ENCODE measurements around the gene CCNI. TPM values are rescaled to one million over a fixed set of nuclear protein-coding genes. Genes with fewer than 3 reads are reported as not detected.

The CCNI gene, protein sequence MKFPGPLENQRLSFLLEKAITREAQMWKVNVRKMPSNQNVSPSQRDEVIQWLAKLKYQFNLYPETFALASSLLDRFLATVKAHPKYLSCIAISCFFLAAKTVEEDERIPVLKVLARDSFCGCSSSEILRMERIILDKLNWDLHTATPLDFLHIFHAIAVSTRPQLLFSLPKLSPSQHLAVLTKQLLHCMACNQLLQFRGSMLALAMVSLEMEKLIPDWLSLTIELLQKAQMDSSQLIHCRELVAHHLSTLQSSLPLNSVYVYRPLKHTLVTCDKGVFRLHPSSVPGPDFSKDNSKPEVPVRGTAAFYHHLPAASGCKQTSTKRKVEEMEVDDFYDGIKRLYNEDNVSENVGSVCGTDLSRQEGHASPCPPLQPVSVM
- 54.1 and 105 TPM in 2 replicates for total RNA-seq (2014; rRNA removed; shearing (Covaris generic); ENCODE audit: low replicate concordance)

DNA sequence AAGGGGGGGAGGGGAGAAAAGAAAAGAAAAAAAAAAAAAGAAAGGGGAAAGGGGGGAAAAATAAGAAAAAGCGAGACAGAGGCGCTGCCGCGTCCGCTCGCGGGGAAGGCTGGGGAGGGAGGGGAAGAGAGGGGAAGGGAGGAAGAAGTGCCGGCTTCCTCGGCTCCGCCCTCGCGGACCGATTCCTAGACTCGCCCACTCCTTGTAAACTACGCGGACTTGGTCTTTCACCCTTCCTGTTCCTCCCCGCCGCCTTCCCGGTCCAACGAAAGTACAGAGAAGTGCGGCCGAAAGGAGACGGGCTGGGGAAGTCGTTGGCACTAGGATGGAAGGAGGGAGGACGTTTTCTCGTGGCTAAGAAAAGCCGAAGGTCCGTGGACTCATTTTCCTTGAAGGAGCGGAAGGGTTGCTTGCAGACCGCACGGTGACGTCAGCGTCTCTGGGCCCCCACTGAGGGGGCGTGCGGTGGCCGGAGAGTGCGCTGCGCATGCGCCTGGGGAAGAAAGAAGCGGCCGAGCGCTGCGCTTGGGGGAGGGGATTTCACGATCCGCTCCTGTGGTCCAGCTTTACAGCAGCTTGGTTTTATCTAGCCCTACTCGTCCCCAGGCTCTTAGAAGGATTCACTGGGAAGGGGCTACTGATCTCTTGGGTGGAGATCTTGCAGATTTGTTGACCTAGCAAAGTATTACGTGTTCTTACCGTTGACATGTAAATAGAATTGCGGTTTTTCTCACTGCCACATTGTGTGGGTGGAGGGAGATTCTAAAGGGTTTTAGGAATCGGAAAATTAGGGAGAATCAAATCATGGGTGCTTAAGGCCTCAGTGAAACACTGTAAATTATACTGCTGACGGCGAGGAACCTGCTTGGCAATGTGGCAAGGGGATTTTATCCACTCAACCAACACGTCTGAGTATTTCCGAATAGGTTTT lies at the start of gene CCNI:
CCNI (minus strand) TSS at position 121 of the 931 bp plus-strand sequence. CDS start 9,627 bp downstream, outside the sequence.
- H3K4me2 ChIP-seq (ENCODE audit: low read depth, low read length, poor library complexity, severe bottlenecking) = peak within 1 kb of the TSS; percentile 88
- no peaks in the 10 kb centered on the region for H3K9me2 ChIP-seq (replicated peaks; ENCODE audit: insufficient read depth, low read length)
- H4K20me1 ChIP-seq (ENCODE audit: insufficient read depth, low read depth, low read length) = peaks cover 19% of the 10 kb centered on the region; the same call in 1 of the 2 replicates
- peak within 1 kb of the TSS; percentile 91 for H3K27ac ChIP-seq (ENCODE audit: low read length)
- peaks cover 37% of the 10 kb centered on the region for H3K4me1 ChIP-seq (ENCODE audit: low read length)
- peak within 1 kb of the TSS; percentile 87 for H3K4me3 ChIP-seq (ENCODE audit: low read length)
- peak within 1 kb of the TSS; percentile 91 for H3K9ac ChIP-seq (ENCODE audit: low read length)
- DNase-seq = peak; percentile 94
- H3K9me3 ChIP-seq (ENCODE audit: low read length) = no peaks in the 10 kb centered on the region
- H3K36me3 ChIP-seq (ENCODE audit: insufficient read depth, low read length) = no peaks in the 10 kb centered on the region
- H3K79me2 ChIP-seq (ENCODE audit: low read length) = peaks cover 42% of the 10 kb centered on the region
- peak within 1 kb of the TSS; percentile 85 for H2AFZ ChIP-seq (ENCODE audit: low read length)
- no peaks in the 10 kb centered on the region for H3K27me3 ChIP-seq (ENCODE audit: low read length)

DNA sequence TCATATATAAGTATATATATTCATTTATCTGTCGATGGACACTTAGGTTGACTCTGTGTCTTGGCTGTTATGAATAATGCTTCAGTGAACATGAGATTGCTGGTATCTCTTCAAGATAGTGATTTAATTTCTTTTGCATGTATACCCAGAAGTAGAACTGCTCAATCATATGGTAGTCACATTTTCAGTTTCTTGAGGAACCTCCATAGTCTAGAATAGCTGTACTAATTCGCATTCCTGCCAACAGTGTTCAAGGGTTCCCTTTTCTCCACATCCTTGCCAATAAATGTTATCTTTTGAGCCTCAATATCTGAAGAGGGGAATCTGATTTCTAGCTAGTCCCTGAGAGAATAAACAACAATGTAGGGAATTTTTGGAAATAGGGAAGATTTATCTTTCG lies 48.8 kb upstream of the CCNI start:
- Histone ChIP-seq H3K4me3 (ENCODE audit: low read length) (no peak overlapping the region), H3K9me2 (replicated peaks; ENCODE audit: insufficient read depth, low read length) (no peaks in the 10 kb centered on the region), H3K9ac (ENCODE audit: low read length) (no peak overlapping the region), H3K27me3 (ENCODE audit: low read length) (no peaks in the 10 kb centered on the region), H3K79me2 (ENCODE audit: low read length) (no peaks in the 10 kb centered on the region), H3K36me3 (ENCODE audit: insufficient read depth, low read length) (no peaks in the 10 kb centered on the region), H3K4me1 (ENCODE audit: low read length) (peaks cover 11% of the 10 kb centered on the region), H3K9me3 (ENCODE audit: low read length) (no peaks in the 10 kb centered on the region), H4K20me1 (ENCODE audit: insufficient read depth, low read depth, low read length) (no peaks in the 10 kb centered on the region), H3K27ac (ENCODE audit: low read length) (no peak overlapping the region), H3K4me2 (ENCODE audit: low read depth, low read length, poor library complexity, severe bottlenecking) (no peak overlapping the region), H2AFZ (ENCODE audit: low read length) (no peak overlapping the region)
- no peak for DNase-seq

DNA sequence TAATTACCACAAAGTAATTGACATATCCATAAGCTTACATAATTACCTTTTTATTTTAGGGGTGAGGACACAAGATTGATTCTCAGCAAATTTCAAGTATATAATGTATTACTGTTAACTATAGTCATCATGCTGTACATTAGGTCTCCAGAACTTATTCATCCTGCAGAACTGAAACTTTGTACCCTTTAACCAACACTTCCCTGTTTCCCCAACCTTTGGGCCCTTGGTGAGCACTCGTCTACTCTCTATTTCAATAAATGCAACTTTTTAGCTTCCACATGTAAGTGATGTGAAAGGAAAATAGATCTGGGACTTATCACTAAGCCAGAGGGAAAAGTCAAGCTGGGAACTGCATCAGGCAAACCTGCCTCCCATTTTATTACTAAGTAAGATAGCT lies 47.6 kb upstream of the CCNI start:
- no peaks in the 10 kb centered on the region for H3K79me2 ChIP-seq (ENCODE audit: low read length)
- H3K4me2 ChIP-seq (ENCODE audit: low read depth, low read length, poor library complexity, severe bottlenecking) = no peak overlapping the region
- H3K27ac ChIP-seq (ENCODE audit: low read length) = no peak overlapping the region
- no peak overlapping the region for H3K9ac ChIP-seq (ENCODE audit: low read length)
- no peak overlapping the region for H2AFZ ChIP-seq (ENCODE audit: low read length)
- no peaks in the 10 kb centered on the region for H3K9me2 ChIP-seq (replicated peaks; ENCODE audit: insufficient read depth, low read length)
- peaks cover 11% of the 10 kb centered on the region for H3K4me1 ChIP-seq (ENCODE audit: low read length)
- no peak overlapping the region for H3K4me3 ChIP-seq (ENCODE audit: low read length)
- H3K36me3 ChIP-seq (ENCODE audit: insufficient read depth, low read length) = no peaks in the 10 kb centered on the region
- DNase-seq = no peak
- H3K9me3 ChIP-seq (ENCODE audit: low read length) = no peaks in the 10 kb centered on the region
- no peaks in the 10 kb centered on the region for H4K20me1 ChIP-seq (ENCODE audit: insufficient read depth, low read depth, low read length)
- no peaks in the 10 kb centered on the region for H3K27me3 ChIP-seq (ENCODE audit: low read length)

DNA sequence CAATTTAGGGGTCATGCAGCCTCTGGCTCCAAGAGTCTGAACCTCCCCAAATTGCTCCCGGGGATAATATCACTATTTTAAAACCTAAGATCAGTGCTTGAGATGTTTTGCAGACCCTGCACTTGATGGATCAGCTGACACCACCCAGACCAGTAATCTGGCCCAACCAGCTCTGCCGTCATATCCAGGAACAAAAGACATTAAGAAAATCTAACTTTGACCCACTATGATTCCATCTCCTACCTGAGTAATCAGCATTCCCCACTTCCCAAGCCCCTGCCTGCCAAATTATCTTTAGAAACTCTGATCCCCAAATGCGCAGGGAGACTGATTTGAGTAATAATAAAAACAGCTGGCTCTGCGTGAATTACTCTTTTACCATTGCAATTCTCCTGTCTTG lies 46.9 kb upstream of the CCNI start:
- Histone ChIP-seq H4K20me1 (ENCODE audit: insufficient read depth, low read depth, low read length) (no peaks in the 10 kb centered on the region), H3K9me2 (replicated peaks; ENCODE audit: insufficient read depth, low read length) (no peaks in the 10 kb centered on the region), H3K9ac (ENCODE audit: low read length) (no peak overlapping the region), H3K27ac (ENCODE audit: low read length) (no peak overlapping the region), H3K4me2 (ENCODE audit: low read depth, low read length, poor library complexity, severe bottlenecking) (no peak overlapping the region), H3K79me2 (ENCODE audit: low read length) (no peaks in the 10 kb centered on the region), H3K9me3 (ENCODE audit: low read length) (no peaks in the 10 kb centered on the region), H3K4me1 (ENCODE audit: low read length) (peaks cover 11% of the 10 kb centered on the region), H2AFZ (ENCODE audit: low read length) (no peak overlapping the region), H3K4me3 (ENCODE audit: low read length) (no peak overlapping the region), H3K36me3 (ENCODE audit: insufficient read depth, low read length) (no peaks in the 10 kb centered on the region), H3K27me3 (ENCODE audit: low read length) (no peaks in the 10 kb centered on the region)
- DNase-seq = no peak

DNA sequence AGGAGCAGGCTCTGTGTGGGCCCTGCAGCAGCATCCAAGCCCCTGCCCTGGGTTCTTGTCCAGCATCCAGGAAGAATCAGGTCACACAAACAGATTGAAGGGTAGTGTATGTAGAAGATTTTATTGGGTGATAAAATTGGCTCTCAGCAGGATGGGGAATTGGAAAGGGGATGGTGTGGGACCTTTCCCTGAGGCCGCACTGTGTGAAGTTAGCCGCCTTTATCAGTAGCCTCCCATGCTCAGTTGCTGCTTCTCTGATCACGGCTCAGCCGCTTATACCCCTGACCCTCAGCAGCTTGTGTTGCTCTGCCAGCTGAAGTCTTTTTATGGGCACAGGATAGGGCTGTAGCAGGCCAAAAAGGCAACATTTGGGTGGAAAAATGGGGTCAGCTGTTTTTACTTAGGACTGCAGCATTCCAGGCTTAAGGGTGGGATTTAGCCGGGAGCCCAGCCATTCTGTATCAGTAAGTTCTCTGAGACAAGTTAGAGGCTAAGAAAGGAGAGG lies 46.0 kb upstream of the CCNI start:
- no peak overlapping the region for H3K4me2 ChIP-seq (ENCODE audit: low read depth, low read length, poor library complexity, severe bottlenecking)
- H3K79me2 ChIP-seq (ENCODE audit: low read length) = no peaks in the 10 kb centered on the region
- H4K20me1 ChIP-seq (ENCODE audit: insufficient read depth, low read depth, low read length) = no peaks in the 10 kb centered on the region
- H2AFZ ChIP-seq (ENCODE audit: low read length) = no peak overlapping the region
- no peaks in the 10 kb centered on the region for H3K9me2 ChIP-seq (replicated peaks; ENCODE audit: insufficient read depth, low read length)
- H3K27ac ChIP-seq (ENCODE audit: low read length) = no peak overlapping the region
- DNase-seq = no peak
- no peaks in the 10 kb centered on the region for H3K27me3 ChIP-seq (ENCODE audit: low read length)
- no peak overlapping the region for H3K4me3 ChIP-seq (ENCODE audit: low read length)
- no peak overlapping the region for H3K9ac ChIP-seq (ENCODE audit: low read length)
- H3K4me1 ChIP-seq (ENCODE audit: low read length) = peaks cover 3% of the 10 kb centered on the region
- no peaks in the 10 kb centered on the region for H3K36me3 ChIP-seq (ENCODE audit: insufficient read depth, low read length)
- no peaks in the 10 kb centered on the region for H3K9me3 ChIP-seq (ENCODE audit: low read length)

DNA sequence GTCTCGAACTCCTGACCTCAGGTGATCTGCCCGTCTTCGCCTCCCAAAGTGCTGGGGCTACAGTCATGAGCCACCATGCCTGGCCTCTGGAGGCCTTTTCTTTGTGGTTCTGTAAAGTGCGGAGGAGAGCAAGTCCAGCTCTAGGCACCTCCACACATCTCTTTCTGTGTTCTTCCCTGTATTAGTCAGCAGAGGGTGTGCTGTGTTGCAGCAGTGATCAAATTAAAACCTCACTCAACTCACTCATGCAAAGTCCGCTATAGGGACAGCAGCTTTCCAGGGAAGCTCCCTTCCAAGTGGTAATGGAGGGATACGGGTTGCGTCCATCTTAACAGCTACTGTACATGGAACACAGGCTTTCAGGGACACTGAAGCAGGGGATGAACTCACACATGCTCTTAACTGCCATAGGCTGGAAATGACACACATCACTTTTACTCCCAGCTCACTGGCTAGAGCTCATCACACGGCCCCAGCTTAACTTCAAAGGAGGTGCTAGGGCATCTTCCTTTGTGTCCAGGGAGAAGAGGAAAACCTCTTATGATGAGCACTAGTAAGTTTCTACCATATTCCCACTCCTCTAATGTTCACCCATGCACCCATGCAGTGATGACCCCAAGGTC lies 45.2 kb upstream of the CCNI start:
- Histone ChIP-seq H2AFZ (ENCODE audit: low read length) (no peak overlapping the region), H4K20me1 (ENCODE audit: insufficient read depth, low read depth, low read length) (no peaks in the 10 kb centered on the region), H3K4me2 (ENCODE audit: low read depth, low read length, poor library complexity, severe bottlenecking) (no peak overlapping the region), H3K4me1 (ENCODE audit: low read length) (no peaks in the 10 kb centered on the region; the same call in 1 of the 2 replicates), H3K27me3 (ENCODE audit: low read length) (no peaks in the 10 kb centered on the region), H3K27ac (ENCODE audit: low read length) (no peak overlapping the region), H3K79me2 (ENCODE audit: low read length) (no peaks in the 10 kb centered on the region), H3K9ac (ENCODE audit: low read length) (no peak overlapping the region), H3K4me3 (ENCODE audit: low read length) (no peak overlapping the region), H3K9me2 (replicated peaks; ENCODE audit: insufficient read depth, low read length) (no peaks in the 10 kb centered on the region), H3K9me3 (ENCODE audit: low read length) (no peaks in the 10 kb centered on the region), H3K36me3 (ENCODE audit: insufficient read depth, low read length) (no peaks in the 10 kb centered on the region)
- no peak for DNase-seq

DNA sequence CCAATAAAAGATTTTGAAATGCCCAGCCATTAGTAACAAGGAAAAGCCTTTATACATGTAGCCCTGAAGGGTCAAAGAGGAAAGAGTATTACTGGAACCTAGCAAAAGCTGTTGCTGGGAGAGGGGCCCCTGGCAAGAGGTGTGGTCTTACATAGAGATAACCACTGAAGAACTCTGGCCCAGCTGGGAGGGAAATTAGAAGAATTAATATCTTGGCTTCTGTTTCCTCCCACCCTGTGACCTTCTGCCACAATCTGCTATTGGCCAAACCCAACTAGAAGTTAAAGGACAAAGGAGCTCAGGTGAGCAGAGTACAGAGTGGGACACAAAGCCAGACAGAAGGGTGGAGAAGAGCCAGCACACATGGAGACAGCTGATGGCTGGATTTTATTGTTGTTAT lies 41.9 kb upstream of the CCNI start:
- H3K4me1 ChIP-seq (ENCODE audit: low read length) = no peaks in the 10 kb centered on the region
- no peak overlapping the region for H3K27ac ChIP-seq (ENCODE audit: low read length)
- no peak overlapping the region for H3K9ac ChIP-seq (ENCODE audit: low read length)
- H2AFZ ChIP-seq (ENCODE audit: low read length) = no peak overlapping the region
- H3K4me3 ChIP-seq (ENCODE audit: low read length) = no peak overlapping the region
- H3K27me3 ChIP-seq (ENCODE audit: low read length) = no peaks in the 10 kb centered on the region
- no peaks in the 10 kb centered on the region for H3K9me2 ChIP-seq (replicated peaks; ENCODE audit: insufficient read depth, low read length)
- no peak overlapping the region for H3K4me2 ChIP-seq (ENCODE audit: low read depth, low read length, poor library complexity, severe bottlenecking)
- no peaks in the 10 kb centered on the region for H4K20me1 ChIP-seq (ENCODE audit: insufficient read depth, low read depth, low read length)
- H3K79me2 ChIP-seq (ENCODE audit: low read length) = no peaks in the 10 kb centered on the region
- H3K9me3 ChIP-seq (ENCODE audit: low read length) = no peaks in the 10 kb centered on the region
- no peaks in the 10 kb centered on the region for H3K36me3 ChIP-seq (ENCODE audit: insufficient read depth, low read length)
- DNase-seq = no peak

All from Karpas-422 (cell line).